Astrocyte of the cerebellum (primary cell): ENCODE measurements around the gene CAMKK1.

Experiments
- DNase-seq: peaks from one replicate; pipeline ENCODE4 v3.0.0-alpha.2; 2011; ENCODE audit warnings: low read depth
- H3K4me3 ChIP-seq: 2 replicates; pipeline ENCODE4 v1.5.1; 2011; ENCODE audit warnings: mild to moderate bottlenecking, low read depth, low read length, moderate library complexity
- CTCF ChIP-seq: IDR thresholded peaks from 2 replicates; pipeline ENCODE4 v1.5.1; 2012; ENCODE audit warnings: low read length, low read depth, moderate library complexity, mild to moderate bottlenecking; ENCODE audit errors: missing control alignments
- in situ Hi-C: cut with HindIII; loops from 2 replicates; pipeline ENCODE4 v1.10.0; 2017; ENCODE audit warnings: low sequenced_read_pairs

The CAMKK1 gene

GRCh38 chr17:3852561-3852960, 40.3 kb downstream of the CAMKK1 start:
- TF ChIP-seq CTCF = no peak
- H3K4me3 ChIP-seq = no peak overlapping the region
- in situ Hi-C loops = no loop called here
- no peak for DNase-seq

GRCh38 chr17:3851461-3852100, 41.3 kb downstream of the CAMKK1 start:
- no peak overlapping the region for H3K4me3 ChIP-seq
- no peak for TF ChIP-seq CTCF
- no peak for DNase-seq
- in situ Hi-C loops = no loop called here

GRCh38 chr17:3848229-3848835, 44.5 kb downstream of the CAMKK1 start:
- no peak for DNase-seq
- no peak for TF ChIP-seq CTCF
- in situ Hi-C loops = no loop called here
- no peak overlapping the region for H3K4me3 ChIP-seq

GRCh38 chr17:3847165-3847670, 45.6 kb downstream of the CAMKK1 start:
- no peak for TF ChIP-seq CTCF
- DNase-seq = no peak
- in situ Hi-C loops = no loop called here
- H3K4me3 ChIP-seq = no peak overlapping the region

GRCh38 chr17:3846437-3847164, 46.3 kb downstream of the CAMKK1 start:
- H3K4me3 ChIP-seq = peak overlapping the region; percentile 23
- no peak for DNase-seq
- in situ Hi-C loops = no loop called here
- TF ChIP-seq CTCF = no peak

DNA sequence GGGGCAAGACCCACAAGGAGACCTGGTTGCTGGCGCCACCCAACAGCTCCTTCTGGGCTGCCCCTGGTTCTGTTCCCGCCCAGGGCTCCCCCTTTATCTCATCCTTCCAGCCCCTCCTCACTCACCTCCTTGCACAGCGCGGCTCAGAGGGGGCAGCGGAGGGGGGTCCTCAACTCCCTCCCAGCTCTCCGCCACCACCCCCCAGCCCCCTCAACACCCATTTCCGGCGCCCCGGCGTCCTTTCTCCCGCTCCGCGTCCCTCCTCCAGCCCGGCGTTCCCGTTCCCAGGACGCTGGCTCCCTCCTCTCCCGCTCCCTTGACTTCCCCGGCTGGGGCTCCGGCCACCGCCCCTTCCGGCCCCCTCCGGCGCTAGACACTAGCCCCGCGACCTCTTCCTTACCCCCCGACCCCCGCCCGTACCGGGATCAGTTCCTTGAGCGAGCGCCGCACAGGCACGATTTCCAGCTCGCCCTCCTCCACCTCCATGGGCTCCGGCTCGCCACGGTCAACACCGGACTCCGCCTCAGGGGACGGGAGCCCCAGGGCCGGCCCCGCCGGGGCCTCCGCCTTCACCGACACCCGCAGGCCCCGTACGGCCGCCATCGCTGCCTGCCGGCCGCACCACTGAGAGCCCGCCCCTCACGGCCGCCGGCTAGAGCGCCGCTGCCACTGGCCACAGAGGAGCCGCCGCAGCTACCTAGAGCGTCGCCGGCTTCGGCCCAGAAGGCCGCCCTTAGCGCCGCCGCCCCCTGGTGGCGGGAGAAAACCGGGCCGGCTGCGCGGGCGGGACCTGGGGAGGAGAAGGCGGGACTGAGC, 47.0 kb downstream of the CAMKK1 start, which contains the start of gene NCBP3:
Gene NCBP3 (minus strand): TSS at position 626 of the 816 bp plus-strand sequence. CDS start 23 bp downstream, at position 603.
- TF ChIP-seq CTCF = peak; percentile 91
- in situ Hi-C loops = no loop called here
- peak; percentile 84 for DNase-seq
- peak within 1 kb of the TSS; percentile 95 for H3K4me3 ChIP-seq
